ENCODE measurements around the gene POLR2F.

- no peak for TF ChIP-seq CTCF (IDR thresholded peaks at IDR 0.05)
- TF ChIP-seq POLR2AphosphoS5 (IDR thresholded peaks at IDR 0.05; ENCODE audit: low read depth, low read length): no peak
- TF ChIP-seq NFIC (IDR thresholded peaks at IDR 0.05; ENCODE audit: borderline replicate concordance): no peak
- TF ChIP-seq EP300 (IDR thresholded peaks at IDR 0.05; ENCODE audit: borderline replicate concordance in 1 of 2, low read depth in 1 of 2, low read length in 1 of 2): no peak
Measured at GRCh38 chr22:38014083-38014482, 60.6 kb downstream of the POLR2F start.
